H1 (cell line): ENCODE data around the gene ATG9B. TPM values are rescaled to one million over a fixed set of nuclear protein-coding genes. Genes with fewer than 3 reads are reported as not detected.

Experiments used
- CTCF ChIA-PET: fragments of 300-600 bp; sonication (Branson Sonifier 250); formaldehyde crosslinking; loops from one replicate; lab custom pipeline; 2021; ENCODE audit not compliant: partially characterized antibody; lab: Charles Lee
- POLR2A ChIA-PET: fragments of 300-600 bp; sonication (Branson Sonifier 250); formaldehyde crosslinking; loops from one replicate; lab custom pipeline; 2021; ENCODE audit warnings: inconsistent platforms; ENCODE audit not compliant: partially characterized antibody; lab: Charles Lee
- DNase-seq, 2 experiments: peaks; one replicate each; pipeline versions ENCODE4 v3.0.0 to v3.0.0-alpha.2; 2010 to 2022; ENCODE audit warnings: low spot score in 2 of 2, low read depth in 1 of 2, mixed read lengths in 1 of 2
- FAIRE-seq: peaks from 2 replicates; lab custom pipeline; 2011; peaks lifted over from hg19 to GRCh38; lab: Jason Lieb, UNC
- H2AFZ ChIP-seq: 2 replicates; pipeline ENCODE4 v1.8.1; 2012; ENCODE audit warnings: low read length, inconsistent platforms
- H2AK5ac ChIP-seq: 2 replicates; pipeline ENCODE4 v1.6.1; 2013; ENCODE audit warnings: low read depth, low read length
- H2BK120ac ChIP-seq: replicated peaks from 2 replicates; pipeline ENCODE3; 2013; ENCODE audit warnings: low read depth, low read length, inconsistent platforms
- H2BK12ac ChIP-seq: 2 replicates; pipeline ENCODE4 v1.6.1; 2013; ENCODE audit warnings: low read depth, low read length
- H2BK15ac ChIP-seq: 2 replicates; pipeline ENCODE4 v1.6.1; 2013; ENCODE audit warnings: low read length
- H2BK20ac ChIP-seq: 2 replicates; pipeline ENCODE4 v1.6.1; 2013; ENCODE audit warnings: low read length
- H2BK5ac ChIP-seq: 2 replicates; pipeline ENCODE4 v1.6.1; 2013; ENCODE audit warnings: low read depth, low read length
- H3K14ac ChIP-seq: 2 replicates; pipeline ENCODE4 v1.6.1; 2013; ENCODE audit warnings: inconsistent platforms; ENCODE audit not compliant: insufficient read length
- H3K18ac ChIP-seq: 2 replicates; pipeline ENCODE4 v1.6.1; 2013; ENCODE audit warnings: low read length; ENCODE audit errors: extremely low read depth
- H3K23ac ChIP-seq: 2 replicates; pipeline ENCODE4 v1.6.1; 2013; ENCODE audit warnings: inconsistent platforms; ENCODE audit not compliant: insufficient read length
- H3K23me2 ChIP-seq: 2 replicates; pipeline ENCODE4 v1.6.1; 2013; ENCODE audit warnings: low read depth, low read length
- H3K27ac ChIP-seq: 2 replicates; pipeline ENCODE4 v1.6.1; 2011; ENCODE audit warnings: low read depth, low read length, inconsistent platforms
- H3K27me3 ChIP-seq, 4 experiments: replicated peaks in 1 of 4; 1 replicate in 1 of 4; 2 replicates in 3 of 4; pipeline versions ENCODE4 v1.6.1 to v1.8.1; 2011 to 2013; ENCODE audit warnings: low read length in 3 of 4, mild to moderate bottlenecking in 3 of 4, inconsistent platforms in 2 of 4, mixed read lengths in 2 of 4, moderate library complexity in 1 of 4; ENCODE audit not compliant: control insufficient read depth in 3 of 4, insufficient read depth in 3 of 4; ENCODE audit errors: extremely low read depth in 1 of 4
- H3K36me3 ChIP-seq, 4 experiments: 2 replicates each; pipeline versions ENCODE4 v1.6.1 to v1.8.1; 2011 to 2013; ENCODE audit warnings: mild to moderate bottlenecking in 4 of 4, low read length in 3 of 4, moderate library complexity in 2 of 4, control low read depth in 1 of 4, inconsistent platforms in 1 of 4; ENCODE audit not compliant: insufficient read depth in 4 of 4, control insufficient read depth in 2 of 4
- H3K4ac ChIP-seq: replicated peaks from 2 replicates; pipeline ENCODE3; 2013; ENCODE audit warnings: low read length, low read depth, mixed read lengths, inconsistent platforms; ENCODE audit not compliant: insufficient read length
- H3K4me1 ChIP-seq, 4 experiments: replicated peaks in 1 of 4; 1 replicate in 1 of 4; 2 replicates in 3 of 4; pipeline versions ENCODE4 v1.6.1 to v1.8.1; 2011 to 2013; ENCODE audit warnings: low read length in 3 of 4, inconsistent platforms in 2 of 4, mixed read lengths in 1 of 4; ENCODE audit not compliant: insufficient read depth in 4 of 4, control insufficient read depth in 3 of 4
- H3K4me2 ChIP-seq, 2 experiments: 2 replicates each; pipeline versions ENCODE4 v1.6.1 to v1.8.1; 2011 to 2013; ENCODE audit warnings: low read depth in 2 of 2, low read length in 2 of 2, control low read depth in 1 of 2, inconsistent platforms in 1 of 2, mild to moderate bottlenecking in 1 of 2; ENCODE audit not compliant: insufficient read depth in 1 of 2
- H3K4me3 ChIP-seq, 4 experiments: fragments of 200-600, 300-600 bp in 1 of 4; sonication (generic), shearing (Covaris generic), sonication (Bioruptor Twin) in 1 of 4; 2 replicates each; pipeline versions ENCODE4 v1.5.1 to v1.8.1; 2011 to 2016; ENCODE audit warnings: low read length in 4 of 4, low read depth in 3 of 4, control low read depth in 2 of 4, inconsistent platforms in 2 of 4, mild to moderate bottlenecking in 2 of 4, mixed read lengths in 1 of 4, moderate library complexity in 1 of 4; ENCODE audit not compliant: insufficient read depth in 2 of 4; ENCODE audit errors: extremely low read depth in 1 of 4
- H3K56ac ChIP-seq: replicated peaks from 2 replicates; pipeline ENCODE3; 2013; ENCODE audit warnings: low read depth, mild to moderate bottlenecking, mixed read lengths, low read length, inconsistent platforms; ENCODE audit not compliant: insufficient read length
- H3K79me1 ChIP-seq: 2 replicates; pipeline ENCODE4 v1.6.1; 2013; ENCODE audit warnings: low read depth, low read length, control low read depth
- H3K79me2 ChIP-seq, 2 experiments: 2 replicates each; pipeline versions ENCODE4 v1.6.1 to v1.8.1; 2012 to 2013; ENCODE audit warnings: low read length in 2 of 2, mild to moderate bottlenecking in 2 of 2, inconsistent platforms in 1 of 2; ENCODE audit not compliant: insufficient read depth in 2 of 2, control insufficient read depth in 1 of 2
- H3K9ac ChIP-seq, 4 experiments: replicated peaks in 1 of 4; 1 replicate in 1 of 4; 2 replicates in 3 of 4; pipeline versions ENCODE4 v1.6.1 to v1.8.1; 2011 to 2013; ENCODE audit warnings: low read depth in 3 of 4, low read length in 3 of 4, control low read depth in 2 of 4, mild to moderate bottlenecking in 2 of 4, moderate library complexity in 2 of 4, inconsistent platforms in 1 of 4; ENCODE audit errors: extremely low read depth in 1 of 4
- H3K9me3 ChIP-seq, 2 experiments: 2 replicates each; pipeline versions ENCODE4 v1.6.1 to v1.8.1; 2012 to 2013; ENCODE audit warnings: mild to moderate bottlenecking in 2 of 2, moderate library complexity in 2 of 2, control low read depth in 1 of 2, inconsistent platforms in 1 of 2, low read depth in 1 of 2, low read length in 1 of 2, mixed read lengths in 1 of 2; ENCODE audit not compliant: insufficient read depth in 2 of 2
- H4K20me1 ChIP-seq, 2 experiments: replicated peaks in 1 of 2; 2 replicates each; pipeline versions ENCODE3 to v1.8.1; 2011 to 2013; ENCODE audit warnings: inconsistent platforms in 2 of 2, low read length in 2 of 2, mild to moderate bottlenecking in 1 of 2; ENCODE audit not compliant: insufficient read depth in 2 of 2, control insufficient read depth in 1 of 2
- H4K5ac ChIP-seq: 2 replicates; pipeline ENCODE4 v1.6.1; 2013; ENCODE audit warnings: low read length, low read depth, mixed read lengths, inconsistent platforms; ENCODE audit not compliant: insufficient read length
- H4K8ac ChIP-seq: 2 replicates; pipeline ENCODE4 v1.8.0; 2013; ENCODE audit warnings: mild to moderate bottlenecking, moderate library complexity, low read length, inconsistent platforms; ENCODE audit not compliant: insufficient read depth; ENCODE audit errors: extremely low read depth
- H4K91ac ChIP-seq: replicated peaks from 2 replicates; pipeline ENCODE3; 2013; ENCODE audit warnings: low read length, mixed read lengths, inconsistent platforms; ENCODE audit not compliant: insufficient read length
- EGR1 ChIP-seq: IDR thresholded peaks from 2 replicates; pipeline ENCODE4 v1.6.1; 2011; ENCODE audit warnings: low read depth, low read length, borderline replicate concordance
- EZH2 ChIP-seq: fragments of 200-600 bp; sonication (generic); IDR thresholded peaks from 2 replicates; pipeline ENCODE4 v1.7.1; 2012; ENCODE audit warnings: low read depth, mild to moderate bottlenecking, moderate library complexity, low read length, inconsistent platforms; ENCODE audit not compliant: severe bottlenecking
- KDM4A ChIP-seq: IDR thresholded peaks from one replicate; pipeline ENCODE4 v1.7.1; 2012; ENCODE audit warnings: low read depth, mild to moderate bottlenecking, moderate library complexity, low read length, inconsistent platforms; ENCODE audit not compliant: severe bottlenecking
- RBBP5 ChIP-seq: IDR thresholded peaks from 2 replicates; pipeline ENCODE4 v1.7.1; 2012; ENCODE audit warnings: low read depth, mild to moderate bottlenecking, inconsistent platforms, low read length, moderate library complexity, borderline replicate concordance
- SIN3A ChIP-seq, 2 experiments: IDR thresholded peaks in 1 of 2; conservative IDR thresholded peaks in 1 of 2; 2 replicates each; pipeline ENCODE4 v1.6.1; 2011 to 2012; ENCODE audit warnings: low read length in 2 of 2, improper control_type of control experiment in 1 of 2, low read depth in 1 of 2, mild to moderate bottlenecking in 1 of 2
- SP2 ChIP-seq: IDR thresholded peaks from 2 replicates; pipeline ENCODE4 v1.6.1; 2012; ENCODE audit warnings: mild to moderate bottlenecking, low read length, inconsistent platforms
- WGBS, 2 experiments: shearing (Covaris generic) in 1 of 2; methylation state at CpG; one replicate each; pipeline versions ENCODE4 v1.1.6 to v1.1.7; 2013 to 2015; ENCODE audit warnings: low lambda C conversion rate in 2 of 2, mixed read lengths in 2 of 2, inconsistent platforms in 1 of 2, low coverage in 1 of 2, missing lambda C conversion rate in 1 of 2; ENCODE audit not compliant: insufficient replicate concordance in 2 of 2, insufficient coverage in 1 of 2, insufficient read length in 1 of 2; ENCODE audit errors: extremely low coverage in 1 of 2, missing lambda C conversion rate in 1 of 2; 5-methylcytosine and 5-hydroxymethylcytosine counted together
- polyA plus RNA-seq, 7 experiments: library from polyadenylated mRNA; depleted of rRNA in 3 of 7; stranded (reverse) in 5 of 7; unstranded in 2 of 7; fragments of >200 nt in 5 of 7; fragments of 200-250 nt in 2 of 7; gene quantifications; 1 replicate in 5 of 7; 2 replicates in 1 of 7; 4 replicates in 1 of 7; pipeline versions ENCODE4 v1.2.1 to v1.2.3, GENCODE V29; 2011 to 2013; ENCODE audit warnings: missing spikeins in 2 of 7, mixed read lengths in 2 of 7
- total RNA-seq: library from RNA; stranded (reverse); fragmentation: NEBNext Ultra II Directional; extraction: Animal tissue kit (Norgen Biotek cat#: 25700); gene quantifications from 2 replicates; pipeline ENCODE4 v1.2.1, GENCODE V29; 2021
- TF ChIP-seq, protein P1 (sequence below), 3 experiments: IDR thresholded peaks; 1 replicate in 2 of 3; 2 replicates in 1 of 3; pipeline versions ENCODE4 v1.5.1 to v1.6.1; 2011; ENCODE audit warnings: low read length in 3 of 3, mild to moderate bottlenecking in 3 of 3, inconsistent platforms in 2 of 3, low read depth in 1 of 3, moderate library complexity in 1 of 3; ENCODE audit not compliant: insufficient read depth in 1 of 3; ENCODE audit errors: control extremely low read depth in 1 of 3

The ATG9B gene
- total and polyA plus RNA-seq, 2 of the 8 experiments (the other 6 are each of a cell fraction or from before 2014, with no cell fraction given): 1.4 to 2.3 TPM

DNA sequence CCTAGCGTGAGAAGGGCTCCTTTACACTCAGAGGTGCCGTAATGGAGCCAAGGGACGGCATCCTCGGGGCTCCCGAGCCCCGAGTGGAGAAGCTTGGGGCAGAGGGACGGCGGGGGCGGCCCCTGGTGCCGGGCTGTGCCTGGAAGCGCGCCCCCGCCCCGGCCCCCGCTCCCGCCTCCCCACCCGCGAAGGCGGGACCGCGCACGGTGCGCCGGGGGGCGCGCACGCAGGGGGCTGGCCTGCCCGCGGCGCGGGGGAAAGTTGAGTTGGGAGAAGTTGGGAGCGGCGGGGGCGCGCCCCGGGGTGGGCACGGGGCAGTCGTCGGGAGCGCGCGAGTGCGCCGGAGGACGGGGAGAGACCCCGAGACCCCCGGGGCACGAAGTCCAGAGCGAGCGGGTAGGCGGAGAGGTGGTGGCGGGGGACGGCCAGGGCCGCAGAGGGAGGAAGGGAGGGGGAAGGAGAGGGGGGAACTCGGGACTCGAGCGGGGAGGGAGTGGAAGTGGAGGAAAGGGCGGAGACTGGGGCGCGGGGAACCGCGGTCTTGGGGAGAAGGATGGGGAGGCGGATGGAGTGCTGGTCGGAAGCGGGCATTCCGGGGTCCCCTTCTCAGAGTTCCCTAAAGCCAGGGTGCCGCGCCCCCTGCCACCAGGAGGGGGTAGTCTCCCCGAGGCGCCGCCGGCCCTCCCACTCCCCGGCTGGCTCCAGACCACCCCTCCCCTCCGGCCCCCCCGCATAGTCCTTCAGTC is 35.2 kb upstream of the ATG9B start, which contains the start of gene SLC4A2:
SLC4A2 (plus strand) TSS at position 223 of the 746 bp plus-strand sequence. CDS start 2,399 bp downstream, outside the sequence.
- peak within 1 kb of the TSS; percentile 71 for H2BK5ac ChIP-seq
- no peak within 1 kb of the TSS for H2BK120ac ChIP-seq
- peaks cover 0 to 9% (median 4%) of the 10 kb centered on the region in 4 experiments; a peak in 5 of 7 replicates for H3K27me3 ChIP-seq
- peak within 1 kb of the TSS; percentile 86 to 99 for H3K4me2 ChIP-seq
- peak within 1 kb of the TSS; percentile 48 for H4K91ac ChIP-seq
- peak within 1 kb of the TSS; percentile 34; the same call in 1 of the 2 replicates for H2BK20ac ChIP-seq
- peaks cover 33% of the 10 kb centered on the region for H3K23me2 ChIP-seq
- no peak within 1 kb of the TSS; the same call in 1 of the 2 replicates for H2AK5ac ChIP-seq
- peak within 1 kb of the TSS; percentile 59 to 91 (median 74) for H3K4me3 ChIP-seq
- no peaks in the 10 kb centered on the region for H3K9me3 ChIP-seq
- peaks cover 0 to 3% (median 1%) of the 10 kb centered on the region in 4 experiments; a peak in 2 of 8 replicates for H3K36me3 ChIP-seq
- H4K20me1 ChIP-seq: peaks cover 2 to 4% of the 10 kb centered on the region in 2 experiments
- peak within 1 kb of the TSS; percentile 72 for H4K5ac ChIP-seq
- peak within 1 kb of the TSS in 3 of 4 experiments; percentile 29 to 62 (median 35); a peak in 6 of 7 replicates for H3K9ac ChIP-seq
- peaks cover 9 to 42% (median 32%) of the 10 kb centered on the region in 4 experiments for H3K4me1 ChIP-seq
- H3K18ac ChIP-seq: peak within 1 kb of the TSS; percentile 71
- H2BK12ac ChIP-seq: peak within 1 kb of the TSS; percentile 80; the same call in 1 of the 2 replicates
- no peak within 1 kb of the TSS for H2AFZ ChIP-seq
- peak within 1 kb of the TSS; percentile 45 for H4K8ac ChIP-seq
- no peak within 1 kb of the TSS for H3K23ac ChIP-seq
- peak within 1 kb of the TSS; percentile 89 for H3K4ac ChIP-seq
- ChIA-PET CTCF (interaction anchor here (0.7 to 9.7 kb wide), 13 partner anchors 18 to 85 kb away, joined by 3 to 88 read pairs (median 5); no protein-coding TSS in a partner anchor), POLR2A (interaction anchor here (0.8 to 2.0 kb wide), 11 partner anchors 9 to 51 kb away, joined by 3 to 15 read pairs (median 5); partner anchors contain the start of genes ABCB8 and TMUB1)
- WGBS, 2 experiments: 0% methylated on average over 7 of the region's 75 CpGs; no CpG with 5 or more reads in 1 of the 2 experiments
- H3K14ac ChIP-seq: no peak within 1 kb of the TSS
- 0 out of 2 replicates have a peak within 1 kb of the TSS, but pooled peaks have one; percentile 61 for H3K27ac ChIP-seq
- peaks cover 0 to 8% of the 10 kb centered on the region in 2 experiments; a peak in 1 of 4 replicates for H3K79me2 ChIP-seq
- no peak within 1 kb of the TSS for H3K56ac ChIP-seq
- FAIRE-seq (no peak), DNase-seq (peak in 1 of 2 experiments; percentile 88)
- H2BK15ac ChIP-seq: peak within 1 kb of the TSS; percentile 19; the same call in 1 of the 2 replicates
- H3K79me1 ChIP-seq: 0 out of 2 replicates have a peak, but pooled peaks cover 3% of the 10 kb centered on the region
- no peak for TF ChIP-seq EZH2
- TF ChIP-seq SIN3A (conservative IDR thresholded peaks at IDR 0.05 in 1 of 2, IDR thresholded peaks at IDR 0.05 in 1 of 2; ENCODE audit: low read depth in 1 of 2, low read length in 2 of 2): peak in 1 of 2 experiments; percentile 72; a peak in 2 of 4 replicates
- peak; percentile 82 for TF ChIP-seq EGR1
- 0 out of 2 replicates have a peak, but pooled peaks have one; percentile 54 for TF ChIP-seq RBBP5
- TF ChIP-seq KDM4A: peak; percentile 67
- no peak for TF ChIP-seq SP2
- TF ChIP-seq, protein P1, sequence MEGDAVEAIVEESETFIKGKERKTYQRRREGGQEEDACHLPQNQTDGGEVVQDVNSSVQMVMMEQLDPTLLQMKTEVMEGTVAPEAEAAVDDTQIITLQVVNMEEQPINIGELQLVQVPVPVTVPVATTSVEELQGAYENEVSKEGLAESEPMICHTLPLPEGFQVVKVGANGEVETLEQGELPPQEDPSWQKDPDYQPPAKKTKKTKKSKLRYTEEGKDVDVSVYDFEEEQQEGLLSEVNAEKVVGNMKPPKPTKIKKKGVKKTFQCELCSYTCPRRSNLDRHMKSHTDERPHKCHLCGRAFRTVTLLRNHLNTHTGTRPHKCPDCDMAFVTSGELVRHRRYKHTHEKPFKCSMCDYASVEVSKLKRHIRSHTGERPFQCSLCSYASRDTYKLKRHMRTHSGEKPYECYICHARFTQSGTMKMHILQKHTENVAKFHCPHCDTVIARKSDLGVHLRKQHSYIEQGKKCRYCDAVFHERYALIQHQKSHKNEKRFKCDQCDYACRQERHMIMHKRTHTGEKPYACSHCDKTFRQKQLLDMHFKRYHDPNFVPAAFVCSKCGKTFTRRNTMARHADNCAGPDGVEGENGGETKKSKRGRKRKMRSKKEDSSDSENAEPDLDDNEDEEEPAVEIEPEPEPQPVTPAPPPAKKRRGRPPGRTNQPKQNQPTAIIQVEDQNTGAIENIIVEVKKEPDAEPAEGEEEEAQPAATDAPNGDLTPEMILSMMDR (IDR thresholded peaks at IDR 0.05; ENCODE audit: control extremely low read depth in 1 of 3, insufficient read depth in 1 of 3, low read depth in 1 of 3, low read length in 3 of 3): peak in 2 of 3 experiments; percentile 20 to 22; a peak in 2 of 4 replicates
